ENCODE measurements around the gene TJP2. TPM values are rescaled to one million over a fixed set of nuclear protein-coding genes. Genes with fewer than 3 reads are reported as not detected.

Gene TJP2
- polyA plus RNA-seq, 1 donor from 2014 or later = 3.1 TPM

DNA sequence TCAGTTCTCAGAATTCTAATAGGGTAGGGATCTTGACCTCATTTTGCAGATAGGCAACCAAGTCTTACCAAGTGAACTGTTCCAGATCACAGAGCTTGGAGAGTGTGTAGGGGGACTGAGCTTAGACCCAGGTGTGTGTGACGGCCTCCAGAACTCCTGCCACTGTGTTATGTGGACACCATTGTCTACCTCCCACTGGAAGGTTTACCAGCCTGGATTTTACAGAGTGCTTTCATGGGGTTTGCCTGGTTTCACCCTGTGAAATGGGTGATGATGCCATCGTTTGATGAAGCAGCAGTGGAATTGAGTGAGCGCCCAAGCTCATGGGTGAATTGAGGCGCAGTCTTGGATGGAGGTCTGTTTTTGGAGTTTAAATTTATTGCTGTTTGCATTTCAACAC, 23.6 kb downstream of the TJP2 start:
- Histone ChIP-seq H4K20me1 (ENCODE audit: insufficient read depth) (no peaks in the 10 kb centered on the region), H2AFZ (ENCODE audit: low read depth, low read length) (no peak overlapping the region), H3K27me3 (ENCODE audit: insufficient read depth, low read depth, low read length) (no peaks in the 10 kb centered on the region), H3K9me2 (ENCODE audit: insufficient read depth, low read length) (no peaks in the 10 kb centered on the region), H3F3A (ENCODE audit: insufficient read depth, low read length, poor library complexity, severe bottlenecking) (no peaks in the 10 kb centered on the region), H3K4me3 (ENCODE audit: low read length) (no peak overlapping the region), H3K27ac (ENCODE audit: low read length) (no peak overlapping the region), H3K9me3 (ENCODE audit: low read length) (no peaks in the 10 kb centered on the region), H3K79me2 (replicated peaks; ENCODE audit: insufficient read depth, low read length) (no peaks in the 10 kb centered on the region), H3K4me2 (ENCODE audit: low read length) (no peak overlapping the region), H3K36me3 (ENCODE audit: insufficient read depth, low read length) (no peaks in the 10 kb centered on the region), H3K9ac (ENCODE audit: low read length) (no peak overlapping the region)
- TF ChIP-seq MXI1 (conservative IDR thresholded peaks at IDR 0.05; ENCODE audit: poor library complexity, severe bottlenecking) = no peak
- TF ChIP-seq, protein P1, sequence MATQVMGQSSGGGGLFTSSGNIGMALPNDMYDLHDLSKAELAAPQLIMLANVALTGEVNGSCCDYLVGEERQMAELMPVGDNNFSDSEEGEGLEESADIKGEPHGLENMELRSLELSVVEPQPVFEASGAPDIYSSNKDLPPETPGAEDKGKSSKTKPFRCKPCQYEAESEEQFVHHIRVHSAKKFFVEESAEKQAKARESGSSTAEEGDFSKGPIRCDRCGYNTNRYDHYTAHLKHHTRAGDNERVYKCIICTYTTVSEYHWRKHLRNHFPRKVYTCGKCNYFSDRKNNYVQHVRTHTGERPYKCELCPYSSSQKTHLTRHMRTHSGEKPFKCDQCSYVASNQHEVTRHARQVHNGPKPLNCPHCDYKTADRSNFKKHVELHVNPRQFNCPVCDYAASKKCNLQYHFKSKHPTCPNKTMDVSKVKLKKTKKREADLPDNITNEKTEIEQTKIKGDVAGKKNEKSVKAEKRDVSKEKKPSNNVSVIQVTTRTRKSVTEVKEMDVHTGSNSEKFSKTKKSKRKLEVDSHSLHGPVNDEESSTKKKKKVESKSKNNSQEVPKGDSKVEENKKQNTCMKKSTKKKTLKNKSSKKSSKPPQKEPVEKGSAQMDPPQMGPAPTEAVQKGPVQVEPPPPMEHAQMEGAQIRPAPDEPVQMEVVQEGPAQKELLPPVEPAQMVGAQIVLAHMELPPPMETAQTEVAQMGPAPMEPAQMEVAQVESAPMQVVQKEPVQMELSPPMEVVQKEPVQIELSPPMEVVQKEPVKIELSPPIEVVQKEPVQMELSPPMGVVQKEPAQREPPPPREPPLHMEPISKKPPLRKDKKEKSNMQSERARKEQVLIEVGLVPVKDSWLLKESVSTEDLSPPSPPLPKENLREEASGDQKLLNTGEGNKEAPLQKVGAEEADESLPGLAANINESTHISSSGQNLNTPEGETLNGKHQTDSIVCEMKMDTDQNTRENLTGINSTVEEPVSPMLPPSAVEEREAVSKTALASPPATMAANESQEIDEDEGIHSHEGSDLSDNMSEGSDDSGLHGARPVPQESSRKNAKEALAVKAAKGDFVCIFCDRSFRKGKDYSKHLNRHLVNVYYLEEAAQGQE (IDR thresholded peaks at IDR 0.05; ENCODE audit: borderline replicate concordance) = no peak
- no peak for TF ChIP-seq TAF1 (IDR thresholded peaks at IDR 0.05; ENCODE audit: low read depth)
- TF ChIP-seq, protein P2, sequence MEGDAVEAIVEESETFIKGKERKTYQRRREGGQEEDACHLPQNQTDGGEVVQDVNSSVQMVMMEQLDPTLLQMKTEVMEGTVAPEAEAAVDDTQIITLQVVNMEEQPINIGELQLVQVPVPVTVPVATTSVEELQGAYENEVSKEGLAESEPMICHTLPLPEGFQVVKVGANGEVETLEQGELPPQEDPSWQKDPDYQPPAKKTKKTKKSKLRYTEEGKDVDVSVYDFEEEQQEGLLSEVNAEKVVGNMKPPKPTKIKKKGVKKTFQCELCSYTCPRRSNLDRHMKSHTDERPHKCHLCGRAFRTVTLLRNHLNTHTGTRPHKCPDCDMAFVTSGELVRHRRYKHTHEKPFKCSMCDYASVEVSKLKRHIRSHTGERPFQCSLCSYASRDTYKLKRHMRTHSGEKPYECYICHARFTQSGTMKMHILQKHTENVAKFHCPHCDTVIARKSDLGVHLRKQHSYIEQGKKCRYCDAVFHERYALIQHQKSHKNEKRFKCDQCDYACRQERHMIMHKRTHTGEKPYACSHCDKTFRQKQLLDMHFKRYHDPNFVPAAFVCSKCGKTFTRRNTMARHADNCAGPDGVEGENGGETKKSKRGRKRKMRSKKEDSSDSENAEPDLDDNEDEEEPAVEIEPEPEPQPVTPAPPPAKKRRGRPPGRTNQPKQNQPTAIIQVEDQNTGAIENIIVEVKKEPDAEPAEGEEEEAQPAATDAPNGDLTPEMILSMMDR (IDR thresholded peaks at IDR 0.05; ENCODE audit: poor library complexity, severe bottlenecking) = no peak
- TF ChIP-seq POLR2AphosphoS5 (IDR thresholded peaks at IDR 0.05) = no peak
- TF ChIP-seq EP300 (conservative IDR thresholded peaks at IDR 0.05; ENCODE audit: poor library complexity, severe bottlenecking) = no peak
- TF ChIP-seq RAD21 (conservative IDR thresholded peaks at IDR 0.05) = no peak
- no peak for TF ChIP-seq EZH2 (IDR thresholded peaks at IDR 0.05; ENCODE audit: borderline replicate concordance, insufficient read depth, low read length, poor library complexity, severe bottlenecking)
- TF ChIP-seq SMC3 (conservative IDR thresholded peaks at IDR 0.05; ENCODE audit: poor library complexity) = no peak

DNA sequence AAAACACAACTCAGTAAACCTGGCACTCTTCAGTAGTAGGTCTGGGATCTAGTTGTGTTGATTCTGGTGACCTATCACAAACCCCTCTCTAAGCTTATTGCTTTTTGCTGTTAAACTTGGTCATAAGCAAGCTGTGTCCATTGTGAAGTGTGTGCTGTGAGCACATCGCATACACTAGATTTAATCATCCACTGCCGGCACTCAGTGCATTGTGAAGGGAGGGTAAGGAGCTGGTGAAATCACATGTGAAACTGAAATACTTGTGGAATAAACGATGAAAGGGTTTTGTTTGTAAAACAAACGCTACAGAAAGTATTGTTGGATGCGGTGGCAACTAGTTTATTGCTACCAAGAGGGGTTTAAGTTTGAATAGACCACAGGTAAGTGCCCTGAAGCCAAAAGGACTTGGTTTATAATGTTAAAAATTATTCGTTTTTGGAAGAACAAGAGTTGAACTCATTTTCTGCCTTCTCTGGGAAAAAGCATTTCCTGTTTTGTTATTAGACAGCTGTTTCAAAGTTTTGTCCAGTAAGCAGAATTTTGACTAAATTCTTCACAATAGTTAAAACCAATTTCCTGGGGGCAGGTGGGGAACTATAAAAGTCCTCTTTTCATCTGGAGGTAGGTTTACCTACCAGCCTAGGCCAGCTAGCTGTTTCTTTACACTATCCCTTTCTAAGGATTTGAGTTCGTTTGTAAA, 24.6 kb downstream of the TJP2 start:
- H3K9ac ChIP-seq (ENCODE audit: low read length) = no peak overlapping the region

More for the DNA sequence above, 24.6 kb downstream of the TJP2 start:
- Histone ChIP-seq H3K4me3 (ENCODE audit: low read length) (no peak overlapping the region), H4K20me1 (ENCODE audit: insufficient read depth) (no peaks in the 10 kb centered on the region), H3K9me2 (ENCODE audit: insufficient read depth, low read length) (no peaks in the 10 kb centered on the region), H3K27me3 (ENCODE audit: insufficient read depth, low read depth, low read length) (no peaks in the 10 kb centered on the region), H3K27ac (ENCODE audit: low read length) (no peak overlapping the region), H3K4me2 (ENCODE audit: low read length) (no peak overlapping the region), H3K36me3 (ENCODE audit: insufficient read depth, low read length) (no peaks in the 10 kb centered on the region), H2AFZ (ENCODE audit: low read depth, low read length) (no peak overlapping the region), H3K79me2 (replicated peaks; ENCODE audit: insufficient read depth, low read length) (no peaks in the 10 kb centered on the region), H3F3A (ENCODE audit: insufficient read depth, low read length, poor library complexity, severe bottlenecking) (no peaks in the 10 kb centered on the region), H3K9me3 (ENCODE audit: low read length) (no peaks in the 10 kb centered on the region)
- TF ChIP-seq RAD21 (conservative IDR thresholded peaks at IDR 0.05) = no peak
- TF ChIP-seq EP300 (conservative IDR thresholded peaks at IDR 0.05; ENCODE audit: poor library complexity, severe bottlenecking) = no peak
- no peak for TF ChIP-seq SMC3 (conservative IDR thresholded peaks at IDR 0.05; ENCODE audit: poor library complexity)
- TF ChIP-seq MXI1 (conservative IDR thresholded peaks at IDR 0.05; ENCODE audit: poor library complexity, severe bottlenecking) = no peak
- TF ChIP-seq TAF1 (IDR thresholded peaks at IDR 0.05; ENCODE audit: low read depth) = no peak
- TF ChIP-seq POLR2AphosphoS5 (IDR thresholded peaks at IDR 0.05) = no peak
- TF ChIP-seq, protein P1 (IDR thresholded peaks at IDR 0.05; ENCODE audit: borderline replicate concordance) = no peak
- TF ChIP-seq, protein P2 (IDR thresholded peaks at IDR 0.05; ENCODE audit: poor library complexity, severe bottlenecking) = no peak
- TF ChIP-seq EZH2 (IDR thresholded peaks at IDR 0.05; ENCODE audit: borderline replicate concordance, insufficient read depth, low read length, poor library complexity, severe bottlenecking) = no peak

Data from neural cell (in vitro differentiated cells).